T47D (cell line): Measurements from ENCODE around the gene GYG1.
A peak's percentile ranks its signal among the peaks of the same experiment; 100 is the strongest.
"Not testable (repeated sequence)": the region's sequence is repeated elsewhere in the genome, so short reads cannot be mapped to it uniquely, and the experiment has no call there.

Experiments
- DNase-seq, 2 experiments: peaks; one replicate each; pipeline versions ENCODE4 v3.0.0 to v3.0.0-alpha.2; 2011 to 2012; ENCODE audit warnings: low read depth in 1 of 2, low spot score in 1 of 2
- JUND ChIP-seq: IDR thresholded peaks from 2 replicates; pipeline ENCODE4 v1.6.1; 2012; ENCODE audit warnings: low read depth
- in situ Hi-C: cut with HindIII; loops from 2 replicates; pipeline ENCODE4 v1.10.0; 2016; ENCODE audit warnings: low sequenced_read_pairs, low pct_unique_long_range_greater_than_20kb

GYG1 gene

DNA sequence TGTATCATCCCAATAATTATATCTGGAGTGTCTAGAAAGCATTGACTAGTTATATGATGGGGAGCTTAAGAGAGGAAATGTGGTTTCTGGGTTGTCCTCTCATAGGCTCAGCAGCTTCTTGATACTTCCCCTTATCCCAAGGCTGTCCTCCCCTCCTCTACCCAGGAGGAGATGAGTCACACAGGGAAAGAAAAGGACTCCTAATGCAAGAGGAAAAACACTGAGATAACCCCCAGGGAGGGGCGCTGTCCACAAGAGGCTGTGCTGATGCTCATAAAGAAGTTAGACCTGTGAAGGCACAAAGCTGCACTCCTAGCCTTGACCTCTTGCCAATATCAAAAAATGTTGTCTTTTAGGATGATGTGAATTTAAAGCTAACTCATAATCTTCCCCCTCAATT is 28.8 kb upstream of the GYG1 start:
- in situ Hi-C loops, result no loop called here
- TF ChIP-seq JUND, result no peak
- peak in 1 of 2 experiments; percentile 46 for DNase-seq

DNA sequence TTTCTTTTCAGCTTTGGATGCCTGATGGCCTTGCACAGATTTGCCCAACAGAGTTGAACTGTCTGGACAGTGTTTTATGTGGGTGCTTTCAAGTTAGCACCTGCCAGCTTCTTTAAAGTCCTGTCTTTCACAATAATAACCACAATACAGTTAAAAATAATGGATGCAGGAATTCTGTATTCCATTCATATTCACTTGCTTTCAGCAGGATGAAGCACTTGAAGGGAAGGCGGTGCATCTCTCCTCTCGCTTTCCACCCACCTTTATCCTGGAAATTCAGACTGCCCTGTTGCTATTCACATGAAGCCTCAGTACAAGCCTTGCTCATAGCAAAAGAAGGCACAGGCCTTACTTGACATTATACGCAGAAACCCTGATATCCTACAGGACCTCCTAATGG is 26.5 kb upstream of the GYG1 start:
- no peak for TF ChIP-seq JUND
- in situ Hi-C loops, result no loop called here
- DNase-seq, result no peak

DNA sequence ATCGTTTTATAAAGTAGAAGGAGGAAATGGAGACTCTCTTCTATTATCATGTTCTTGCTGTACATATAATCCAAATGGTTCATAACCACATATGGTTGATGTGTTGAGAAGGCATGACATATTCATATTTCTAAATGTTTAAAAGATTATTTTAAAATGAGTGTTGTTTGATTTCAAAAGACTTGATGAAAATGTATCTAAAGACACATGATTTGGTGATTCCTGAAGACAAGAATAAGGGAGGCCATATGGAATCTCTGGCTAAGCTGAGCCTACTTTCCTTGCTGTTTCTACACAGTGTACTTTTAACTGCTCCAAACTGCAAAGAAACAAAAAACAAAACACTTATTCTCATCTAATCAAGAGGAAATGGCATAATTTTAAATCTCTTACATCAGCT is 23.0 kb upstream of the GYG1 start:
- no peak for DNase-seq
- TF ChIP-seq JUND, result no peak
- in situ Hi-C loops, result no loop called here

DNA sequence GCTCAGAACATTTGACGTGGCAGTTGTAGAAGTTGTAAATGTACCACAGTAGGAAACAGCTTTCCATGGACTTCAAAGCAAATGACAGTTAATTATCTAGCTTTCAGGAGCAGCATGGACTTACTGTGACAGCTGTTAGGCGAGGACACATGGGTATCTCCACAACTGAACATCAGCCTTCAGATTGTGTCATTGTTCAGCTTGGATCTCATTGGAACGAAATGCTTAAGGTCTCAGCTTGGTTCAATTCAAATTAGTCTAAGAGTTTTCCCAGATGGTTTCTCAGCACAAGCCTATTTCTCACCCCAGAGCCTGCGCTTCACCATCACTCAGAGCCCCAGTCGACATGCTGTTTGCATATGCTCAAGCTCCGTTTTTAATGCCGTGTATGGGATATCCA is 21.1 kb upstream of the GYG1 start:
- in situ Hi-C loops, result no loop called here
- no peak for DNase-seq
- no peak for TF ChIP-seq JUND

DNA sequence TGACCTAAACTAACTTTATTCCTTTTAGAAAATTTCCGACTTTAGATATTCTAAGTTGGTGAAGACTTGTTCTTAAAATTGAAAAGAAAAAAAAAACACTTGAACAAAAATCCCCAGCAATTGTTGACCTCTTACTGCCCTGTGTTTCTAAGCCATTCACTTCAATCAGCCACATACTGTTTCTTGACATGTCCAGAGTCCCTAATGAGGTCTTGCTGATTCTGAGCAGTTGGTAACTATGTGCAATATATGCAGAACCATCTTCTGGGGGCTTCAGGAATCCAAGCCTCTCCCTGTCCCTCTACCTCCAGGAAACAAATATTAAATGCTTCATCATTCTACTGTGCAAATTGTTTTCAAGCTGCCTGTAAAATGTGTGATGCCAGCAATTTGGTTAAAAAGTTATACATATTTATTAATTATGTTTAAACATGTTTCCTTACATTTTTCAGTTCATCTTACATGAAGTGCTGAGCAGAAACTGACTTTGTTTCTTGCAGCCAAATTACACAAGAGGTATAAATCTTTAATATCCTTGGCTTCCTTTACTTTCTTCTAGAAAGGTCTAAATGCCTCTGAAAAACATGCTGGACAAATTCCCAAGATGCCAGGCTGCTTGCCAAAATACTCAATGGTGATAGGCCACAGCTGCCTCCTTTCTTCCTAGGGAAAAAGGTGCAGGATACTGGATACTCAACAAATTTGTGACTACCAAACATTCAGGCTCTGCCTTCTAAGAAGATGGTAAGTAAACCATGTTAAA is 19.8 kb upstream of the GYG1 start:
- in situ Hi-C loops, result no loop called here
- no peak for DNase-seq
- TF ChIP-seq JUND, result no peak

DNA sequence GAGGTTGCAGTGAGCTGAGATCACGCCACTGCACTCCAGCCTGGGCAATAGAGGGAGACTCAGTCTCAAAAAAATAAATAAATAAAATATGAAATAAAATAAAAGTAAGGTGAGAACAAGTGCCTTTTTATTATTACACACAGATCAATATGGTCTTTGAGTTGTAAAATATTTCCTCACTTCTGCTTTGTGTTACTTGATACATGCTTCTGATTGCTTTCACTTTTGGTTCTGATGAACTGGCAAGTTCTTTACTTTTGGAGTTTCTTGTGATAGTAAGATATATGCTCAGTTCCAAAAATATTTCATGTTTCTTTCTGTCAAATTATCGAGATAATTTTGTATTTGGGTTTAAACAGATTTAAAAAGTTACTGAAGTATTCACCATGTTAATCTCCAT is 16.6 kb upstream of the GYG1 start:
- no peak for TF ChIP-seq JUND
- in situ Hi-C loops, result no loop called here
- no peak for DNase-seq

DNA sequence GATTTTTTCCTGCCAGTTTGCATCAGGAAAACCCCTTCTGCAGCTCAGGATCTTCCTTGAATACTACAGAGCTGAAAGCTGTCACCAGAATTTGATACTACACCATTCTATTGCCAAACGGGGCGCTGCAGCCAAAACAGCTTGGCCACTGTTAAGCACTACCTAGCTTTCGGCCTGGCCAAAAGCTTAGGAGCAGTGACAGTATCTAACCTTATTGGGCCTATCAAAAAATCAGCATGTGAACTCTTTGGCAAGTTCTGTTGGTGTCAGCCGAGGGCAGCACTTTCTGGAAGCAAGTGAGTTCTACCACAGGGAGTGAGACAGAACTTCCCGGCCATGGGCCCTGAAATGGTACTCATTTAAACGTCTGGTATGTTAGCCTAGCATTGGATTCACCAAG is 16.1 kb upstream of the GYG1 start:
- in situ Hi-C loops, result no loop called here
- no peak for TF ChIP-seq JUND
- no peak for DNase-seq

DNA sequence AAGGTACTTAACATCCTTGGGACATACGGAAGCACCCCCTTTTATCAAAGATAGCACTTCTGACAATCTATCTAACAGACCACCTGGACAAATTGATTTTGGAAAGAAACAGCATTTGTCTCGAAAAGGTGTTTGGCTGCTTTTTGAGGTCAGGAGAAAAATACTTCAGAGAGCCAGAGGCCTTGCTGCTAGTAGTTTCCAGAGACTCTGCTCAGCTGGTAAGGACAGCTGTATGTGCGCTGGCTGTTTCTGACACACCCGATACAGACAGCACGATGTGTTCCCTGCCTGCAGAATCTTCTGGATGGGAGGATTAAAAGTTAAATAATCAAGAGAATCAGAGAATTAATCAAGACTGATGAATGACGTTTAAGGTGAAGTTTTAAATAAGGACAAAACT is 15.6 kb upstream of the GYG1 start:
- in situ Hi-C loops, result no loop called here
- no peak for TF ChIP-seq JUND
- DNase-seq, result no peak

DNA sequence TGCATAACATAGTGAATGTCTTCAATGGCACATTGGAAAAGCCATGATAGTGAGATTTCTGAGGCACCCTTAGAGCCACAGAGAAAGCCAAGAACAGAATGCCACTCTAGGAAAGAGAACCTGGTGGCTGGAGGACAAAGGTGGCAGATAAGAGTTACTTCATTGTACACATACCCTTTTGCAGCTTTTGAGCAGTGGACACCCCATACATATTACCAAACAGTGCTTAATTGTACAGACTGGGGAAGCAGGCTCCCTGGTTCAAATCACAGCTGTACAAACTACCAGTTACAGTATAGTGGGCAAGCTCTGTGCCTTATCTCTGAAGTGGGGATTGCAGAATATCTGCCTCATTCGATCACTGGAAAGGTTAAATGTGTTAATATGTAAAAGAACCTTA is 10.1 kb upstream of the GYG1 start:
- in situ Hi-C loops, result no loop called here
- TF ChIP-seq JUND, result no peak
- DNase-seq, result no peak

DNA sequence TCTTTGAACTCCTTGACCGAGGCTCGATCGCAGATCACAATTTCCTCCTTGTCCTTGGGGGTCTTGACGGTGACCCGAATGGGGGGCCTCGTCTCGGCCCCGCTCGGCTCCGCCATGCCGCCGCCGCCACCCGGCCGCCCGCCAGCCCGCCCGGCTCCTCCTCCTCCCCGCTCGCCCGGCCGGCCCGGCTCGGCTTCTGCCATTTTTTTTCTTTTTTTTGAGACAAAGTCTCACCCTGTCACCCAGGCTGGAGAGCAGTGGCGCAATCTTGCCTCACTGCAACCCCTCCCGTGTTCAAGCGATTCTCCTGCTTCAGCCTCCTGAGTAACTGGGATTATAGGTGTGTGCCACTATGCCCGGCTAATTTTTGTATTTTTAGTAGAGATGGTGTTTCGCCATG is 3.8 kb upstream of the GYG1 start:
- DNase-seq, in situ Hi-C loops: not testable (repeated sequence)

DNA sequence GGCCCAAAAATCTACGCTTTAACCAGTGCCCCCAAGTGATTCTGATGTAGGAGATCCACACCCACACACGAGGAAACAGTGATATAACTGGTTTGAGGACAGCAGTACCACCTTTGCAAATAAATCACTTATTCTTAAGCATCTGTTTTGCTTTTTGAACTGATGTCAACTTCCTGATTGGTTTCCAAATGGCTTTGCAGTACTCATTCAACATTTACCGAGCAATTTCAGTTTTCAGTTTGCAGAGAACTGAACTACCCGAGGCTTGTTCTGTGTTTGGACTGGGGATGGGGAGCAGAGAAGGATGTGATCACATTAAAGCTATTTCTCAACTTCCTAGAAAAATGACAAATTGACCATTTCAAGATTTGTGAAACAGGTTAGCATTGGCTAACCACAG is 1.1 kb upstream of the GYG1 start:
- in situ Hi-C loops, result no loop called here
- no peak for DNase-seq
- TF ChIP-seq JUND, result no peak

DNA sequence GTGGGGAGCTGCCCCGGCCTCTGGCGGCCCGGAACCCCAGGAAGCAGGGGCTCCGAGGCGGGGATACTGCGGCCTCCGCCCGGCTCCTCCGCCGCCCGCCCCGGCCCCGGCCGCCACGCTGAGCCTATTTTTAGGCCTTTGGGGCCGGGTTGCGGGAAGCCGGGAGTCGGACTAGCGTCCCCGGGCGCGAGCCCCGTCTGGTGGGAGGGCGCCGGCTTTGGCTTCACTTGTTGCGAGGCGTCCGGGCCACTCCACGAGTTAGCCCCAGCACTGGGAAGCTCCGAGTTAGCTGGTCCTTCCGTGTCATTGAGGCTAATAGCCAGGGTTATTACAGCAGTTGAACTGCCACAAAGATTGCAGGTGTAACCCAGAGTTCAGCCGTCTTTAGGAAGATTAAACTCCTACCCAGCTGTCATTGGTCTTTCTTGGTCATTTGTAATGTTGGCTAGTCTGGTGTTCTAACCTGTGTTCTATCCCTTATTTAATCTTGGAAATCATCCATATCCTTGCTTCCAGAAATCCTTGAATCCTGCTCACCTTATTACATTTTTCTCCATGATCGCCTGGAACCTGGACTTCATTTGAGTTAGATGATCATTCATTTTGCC is 791 bp downstream of the GYG1 start:
- peak; percentile 43 to 60 for DNase-seq
- in situ Hi-C loops, result no loop called here
- TF ChIP-seq JUND, result no peak

DNA sequence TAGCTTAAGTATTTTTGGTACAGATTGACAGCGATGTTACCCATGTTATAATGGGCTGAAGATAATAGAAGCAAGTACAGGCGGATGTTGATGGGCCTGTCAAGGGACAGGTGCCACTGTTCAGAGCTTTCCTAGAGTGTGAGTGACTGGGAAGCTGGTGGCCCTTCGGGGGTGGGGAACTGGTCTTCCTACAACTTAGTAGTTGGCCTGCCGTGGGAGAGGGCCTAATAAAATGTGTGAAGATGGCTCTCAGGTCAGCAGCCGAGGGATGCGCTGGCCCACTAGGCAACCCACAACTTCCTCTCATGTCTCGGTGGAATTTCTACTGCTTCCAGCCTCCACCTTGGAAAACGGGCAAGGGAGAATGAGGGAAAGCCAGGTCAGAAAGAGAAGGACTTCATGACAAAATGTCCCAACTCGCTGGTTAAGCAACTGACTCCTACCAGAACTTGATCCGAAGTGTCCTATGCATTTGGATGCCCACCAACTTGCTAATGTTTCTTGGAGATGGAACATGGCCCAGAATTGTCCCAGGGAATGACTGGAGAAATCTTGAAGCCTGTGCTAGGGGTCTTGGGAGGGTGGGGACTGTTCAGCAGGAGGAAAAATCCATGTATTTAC is 1.4 kb downstream of the GYG1 start:
- no peak for DNase-seq
- no peak for TF ChIP-seq JUND
- in situ Hi-C loops, result no loop called here
